GM12891 (cell line): ENCODE results near the gene PRKN.

Source experiments
- POLR2A ChIP-seq: IDR thresholded peaks from 2 replicates; pipeline ENCODE4 v1.6.1; 2011; ENCODE audit warnings: low read depth, low read length, control low read depth
- POLR2AphosphoS5 ChIP-seq: IDR thresholded peaks from 2 replicates; pipeline ENCODE4 v1.6.1; 2011; ENCODE audit warnings: low read depth, low read length, control low read depth
- POU2F2 ChIP-seq: IDR thresholded peaks from 2 replicates; pipeline ENCODE4 v1.6.1; 2011; ENCODE audit warnings: low read depth, mild to moderate bottlenecking, control low read depth, low read length, moderate library complexity
- SPI1 ChIP-seq: IDR thresholded peaks from 2 replicates; pipeline ENCODE4 v1.6.1; 2011; ENCODE audit warnings: low read depth, low read length, control low read depth
- TAF1 ChIP-seq: IDR thresholded peaks from 2 replicates; pipeline ENCODE4 v1.6.1; 2011; ENCODE audit warnings: low read depth, low read length, control low read depth

- no peak for TF ChIP-seq POLR2A
- no peak for TF ChIP-seq SPI1
- TF ChIP-seq TAF1, result no peak
- TF ChIP-seq POLR2AphosphoS5, result no peak
- no peak for TF ChIP-seq POU2F2
Observed at GRCh38 chr6:161963634-161964234, 763.8 kb downstream of the PRKN start.
